Measurements from ENCODE around the gene ABCA10.
"Not testable (repeated sequence)": the region's sequence is repeated elsewhere in the genome, so short reads cannot be mapped to it uniquely, and the experiment has no call there.

The ABCA10 gene

GRCh38 chr17:69230939-69231338 is 2.3 kb upstream of the ABCA10 start:
- DNase-seq (ENCODE audit: low spot score) = no peak

GRCh38 chr17:69228018-69228417 is 606 bp downstream of the ABCA10 start:
- DNase-seq (ENCODE audit: low spot score) = no peak

GRCh38 chr17:69227541-69227940 is 1.1 kb downstream of the ABCA10 start:
- DNase-seq (ENCODE audit: low spot score) = no peak

- DNase-seq (ENCODE audit: low spot score) = no peak
These were observed 4.8 kb downstream of the ABCA10 start for GRCh38 chr17:69223809-69224208.

- DNase-seq (ENCODE audit: low spot score) = no peak
These were observed 5.8 kb downstream of the ABCA10 start for GRCh38 chr17:69222707-69223258.

- no peak for DNase-seq (ENCODE audit: low spot score)
These were observed 8.5 kb downstream of the ABCA10 start for GRCh38 chr17:69220098-69220497.

- no peak for DNase-seq (ENCODE audit: low spot score)
These were observed 9.6 kb downstream of the ABCA10 start for GRCh38 chr17:69218986-69219385.

- no peak for DNase-seq (ENCODE audit: low spot score)
These were observed 15.4 kb downstream of the ABCA10 start for GRCh38 chr17:69213059-69213813.

GRCh38 chr17:69208640-69209039 is 20.0 kb downstream of the ABCA10 start:
- DNase-seq (ENCODE audit: low spot score) = no peak

GRCh38 chr17:69207151-69207550 is 21.5 kb downstream of the ABCA10 start:
- no peak for DNase-seq (ENCODE audit: low spot score)

GRCh38 chr17:69198238-69198637 is 30.4 kb downstream of the ABCA10 start:
- DNase-seq (ENCODE audit: low spot score) = no peak

- not testable (repeated sequence) for DNase-seq (ENCODE audit: low spot score)
These were observed 32.4 kb downstream of the ABCA10 start for GRCh38 chr17:69196105-69196653.

GRCh38 chr17:69192754-69193153 is 35.9 kb downstream of the ABCA10 start:
- DNase-seq (ENCODE audit: low spot score) = no peak

- no peak for DNase-seq (ENCODE audit: low spot score)
These were observed 39.8 kb downstream of the ABCA10 start for GRCh38 chr17:69188796-69189195.

GRCh38 chr17:69188064-69188463 is 40.6 kb downstream of the ABCA10 start:
- no peak for DNase-seq (ENCODE audit: low spot score)

GRCh38 chr17:69187294-69187693 is 41.3 kb downstream of the ABCA10 start:
- no peak for DNase-seq (ENCODE audit: low spot score)

- no peak for DNase-seq (ENCODE audit: low spot score)
These were observed 49.2 kb downstream of the ABCA10 start for GRCh38 chr17:69179227-69179952.

GRCh38 chr17:69176457-69176795 is 52.2 kb downstream of the ABCA10 start:
- DNase-seq (ENCODE audit: low spot score) = no peak

GRCh38 chr17:69175625-69176456 is 52.8 kb downstream of the ABCA10 start:
- DNase-seq (ENCODE audit: low spot score) = no peak

- DNase-seq (ENCODE audit: low spot score) = no peak
These were observed 53.4 kb downstream of the ABCA10 start for GRCh38 chr17:69175262-69175624.

GRCh38 chr17:69173118-69173517 is 55.5 kb downstream of the ABCA10 start:
- DNase-seq (ENCODE audit: low spot score) = no peak

GRCh38 chr17:69170377-69170776 is 58.2 kb downstream of the ABCA10 start:
- no peak for DNase-seq (ENCODE audit: low spot score)

Data from D341Med (cell line).